ENCODE measurements around the gene OGFOD2.

Gene OGFOD2

DNA sequence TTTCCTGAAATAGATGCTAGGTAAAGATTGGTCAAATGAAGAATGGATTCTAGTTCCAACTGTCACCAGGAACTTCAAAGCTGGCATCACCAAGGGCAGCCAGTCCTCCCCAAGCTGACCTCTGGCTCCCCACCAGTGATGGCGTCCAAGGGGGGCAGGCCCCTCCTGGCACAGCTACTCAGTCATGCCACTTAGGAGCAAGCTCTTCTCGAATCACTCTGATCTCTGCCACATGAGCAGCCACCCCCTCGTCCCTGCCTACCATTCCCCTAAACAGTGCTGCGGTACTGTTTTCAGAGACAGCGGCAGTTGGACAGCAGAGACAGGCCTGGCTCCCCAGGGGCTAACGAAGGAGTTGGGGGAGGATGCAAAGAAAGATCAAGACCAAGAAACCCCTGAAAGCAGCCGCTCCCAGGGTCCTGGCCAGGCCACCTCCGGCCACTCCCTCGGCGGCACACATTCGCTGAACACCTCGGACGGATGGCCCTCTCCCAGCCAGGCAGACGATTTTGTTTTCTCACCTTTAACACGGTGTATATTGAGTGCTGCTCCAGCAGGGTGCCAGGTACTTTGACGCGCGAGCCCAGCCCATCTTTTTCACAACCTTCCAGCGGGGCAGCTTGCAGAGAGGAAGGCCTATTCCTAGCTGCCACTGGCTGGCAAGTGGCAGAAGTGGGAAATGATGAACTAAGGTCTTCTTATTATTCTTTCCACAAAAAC lies 52.8 kb downstream of the OGFOD2 start:
- 0 out of 2 replicates have a peak, but pooled peaks cover 4% of the 10 kb centered on the region for H3K79me2 ChIP-seq (ENCODE audit: insufficient read depth, low read length)
- TF ChIP-seq EZH2 (IDR thresholded peaks at IDR 0.05; ENCODE audit: borderline replicate concordance, low read length) = no peak
- TF ChIP-seq, protein P1, sequence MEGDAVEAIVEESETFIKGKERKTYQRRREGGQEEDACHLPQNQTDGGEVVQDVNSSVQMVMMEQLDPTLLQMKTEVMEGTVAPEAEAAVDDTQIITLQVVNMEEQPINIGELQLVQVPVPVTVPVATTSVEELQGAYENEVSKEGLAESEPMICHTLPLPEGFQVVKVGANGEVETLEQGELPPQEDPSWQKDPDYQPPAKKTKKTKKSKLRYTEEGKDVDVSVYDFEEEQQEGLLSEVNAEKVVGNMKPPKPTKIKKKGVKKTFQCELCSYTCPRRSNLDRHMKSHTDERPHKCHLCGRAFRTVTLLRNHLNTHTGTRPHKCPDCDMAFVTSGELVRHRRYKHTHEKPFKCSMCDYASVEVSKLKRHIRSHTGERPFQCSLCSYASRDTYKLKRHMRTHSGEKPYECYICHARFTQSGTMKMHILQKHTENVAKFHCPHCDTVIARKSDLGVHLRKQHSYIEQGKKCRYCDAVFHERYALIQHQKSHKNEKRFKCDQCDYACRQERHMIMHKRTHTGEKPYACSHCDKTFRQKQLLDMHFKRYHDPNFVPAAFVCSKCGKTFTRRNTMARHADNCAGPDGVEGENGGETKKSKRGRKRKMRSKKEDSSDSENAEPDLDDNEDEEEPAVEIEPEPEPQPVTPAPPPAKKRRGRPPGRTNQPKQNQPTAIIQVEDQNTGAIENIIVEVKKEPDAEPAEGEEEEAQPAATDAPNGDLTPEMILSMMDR (IDR thresholded peaks at IDR 0.05; ENCODE audit: low read length) = no peak
- no peaks in the 10 kb centered on the region for H3K4me1 ChIP-seq (ENCODE audit: insufficient read depth, low read length, severe bottlenecking)
- H3K27ac ChIP-seq (ENCODE audit: low read depth, low read length, poor library complexity, severe bottlenecking) = no peak overlapping the region
- H2AFZ ChIP-seq (ENCODE audit: low read length) = no peak overlapping the region
- peaks cover 82% of the 10 kb centered on the region for H3K36me3 ChIP-seq (ENCODE audit: insufficient read depth, low read length)
- no peak overlapping the region for H3K4me2 ChIP-seq (ENCODE audit: low read length)
- H3K9me2 ChIP-seq (ENCODE audit: low read depth, low read length) = no peaks in the 10 kb centered on the region
- no peaks in the 10 kb centered on the region for H3K9me3 ChIP-seq (ENCODE audit: low read length)
- no peak overlapping the region for H3K9ac ChIP-seq (ENCODE audit: low read length)
- H3K4me3 ChIP-seq (ENCODE audit: low read depth, low read length, poor library complexity, severe bottlenecking) = no peak overlapping the region
- no peaks in the 10 kb centered on the region for H3F3A ChIP-seq (ENCODE audit: insufficient read depth, low read length)
- H3K27me3 ChIP-seq (ENCODE audit: insufficient read depth, low read length) = no peaks in the 10 kb centered on the region
- H4K20me1 ChIP-seq (ENCODE audit: insufficient read depth, low read length) = no peaks in the 10 kb centered on the region

DNA sequence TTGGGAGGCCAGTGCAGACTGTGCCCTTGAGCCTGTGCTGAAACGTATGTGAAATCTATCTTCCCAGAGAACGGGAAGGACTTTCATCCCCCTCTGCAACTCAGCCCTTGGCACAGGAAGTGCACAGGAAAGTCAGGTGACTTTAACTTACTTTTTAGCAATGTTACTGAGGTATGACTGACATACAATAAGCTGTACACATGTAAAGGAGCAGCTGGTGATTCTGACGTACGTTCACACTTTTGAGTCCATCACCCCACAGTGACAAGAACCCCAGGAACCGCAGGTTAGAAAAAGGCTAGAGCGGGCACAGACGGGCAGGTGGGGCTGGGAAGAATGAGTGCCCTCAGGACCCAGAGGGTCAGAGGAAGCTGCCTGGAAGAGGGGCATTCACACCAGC lies 53.4 kb downstream of the OGFOD2 start:
- Histone ChIP-seq H4K20me1 (ENCODE audit: insufficient read depth, low read length) (no peaks in the 10 kb centered on the region), H3K4me1 (ENCODE audit: insufficient read depth, low read length, severe bottlenecking) (no peaks in the 10 kb centered on the region), H3K4me2 (ENCODE audit: low read length) (no peak overlapping the region), H3K79me2 (ENCODE audit: insufficient read depth, low read length) (0 out of 2 replicates have a peak, but pooled peaks cover 4% of the 10 kb centered on the region), H2AFZ (ENCODE audit: low read length) (no peak overlapping the region), H3K9me3 (ENCODE audit: low read length) (no peaks in the 10 kb centered on the region), H3K27me3 (ENCODE audit: insufficient read depth, low read length) (no peaks in the 10 kb centered on the region), H3K9me2 (ENCODE audit: low read depth, low read length) (no peaks in the 10 kb centered on the region), H3K4me3 (ENCODE audit: low read depth, low read length, poor library complexity, severe bottlenecking) (no peak overlapping the region), H3F3A (ENCODE audit: insufficient read depth, low read length) (no peaks in the 10 kb centered on the region), H3K36me3 (ENCODE audit: insufficient read depth, low read length) (peaks cover 82% of the 10 kb centered on the region), H3K9ac (ENCODE audit: low read length) (no peak overlapping the region), H3K27ac (ENCODE audit: low read depth, low read length, poor library complexity, severe bottlenecking) (no peak overlapping the region)
- TF ChIP-seq EZH2 (IDR thresholded peaks at IDR 0.05; ENCODE audit: borderline replicate concordance, low read length) = no peak

DNA sequence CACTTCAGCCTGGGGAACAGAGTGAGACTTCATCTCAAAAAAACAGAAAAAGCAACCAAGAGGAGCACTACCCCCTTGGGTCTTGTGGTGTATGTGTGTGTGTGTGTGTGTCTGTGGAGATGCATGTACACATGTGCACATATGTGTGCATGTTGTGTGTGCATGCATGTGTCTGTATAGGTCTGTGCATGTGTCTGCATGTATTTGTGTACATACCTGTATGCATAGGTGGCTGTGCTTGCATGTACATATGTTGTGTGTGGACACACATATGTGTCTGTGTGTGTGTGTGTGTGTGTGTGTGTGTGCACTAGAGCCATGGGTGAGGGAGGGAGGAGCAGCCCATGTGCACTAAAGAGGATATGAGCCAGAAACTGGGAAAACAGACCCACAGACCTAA lies 54.5 kb downstream of the OGFOD2 start:
- TF ChIP-seq, protein P1 (IDR thresholded peaks at IDR 0.05; ENCODE audit: low read length) = no peak
- TF ChIP-seq EZH2 (IDR thresholded peaks at IDR 0.05; ENCODE audit: borderline replicate concordance, low read length) = no peak

More for the DNA sequence above, 54.5 kb downstream of the OGFOD2 start:
- Histone ChIP-seq H3K4me2 (ENCODE audit: low read length) (no peak overlapping the region), H3K9me2 (ENCODE audit: low read depth, low read length) (no peaks in the 10 kb centered on the region), H3K4me1 (ENCODE audit: insufficient read depth, low read length, severe bottlenecking) (no peaks in the 10 kb centered on the region), H3K4me3 (ENCODE audit: low read depth, low read length, poor library complexity, severe bottlenecking) (no peak overlapping the region), H3K27me3 (ENCODE audit: insufficient read depth, low read length) (no peaks in the 10 kb centered on the region), H2AFZ (ENCODE audit: low read length) (no peak overlapping the region), H3K9me3 (ENCODE audit: low read length) (no peaks in the 10 kb centered on the region), H4K20me1 (ENCODE audit: insufficient read depth, low read length) (no peaks in the 10 kb centered on the region), H3K9ac (ENCODE audit: low read length) (no peak overlapping the region), H3K27ac (ENCODE audit: low read depth, low read length, poor library complexity, severe bottlenecking) (no peak overlapping the region), H3K36me3 (ENCODE audit: insufficient read depth, low read length) (peaks cover 86% of the 10 kb centered on the region), H3K79me2 (ENCODE audit: insufficient read depth, low read length) (0 out of 2 replicates have a peak, but pooled peaks cover under 1% of the 10 kb centered on the region), H3F3A (ENCODE audit: insufficient read depth, low read length) (no peaks in the 10 kb centered on the region)
